ENCODE measurements around the gene COL26A1. TPM values are rescaled to one million over a fixed set of nuclear protein-coding genes. Genes with fewer than 3 reads are reported as not detected.

COL26A1 gene
- total RNA-seq, 2 experiments from 2014 or later, result not detected

DNA sequence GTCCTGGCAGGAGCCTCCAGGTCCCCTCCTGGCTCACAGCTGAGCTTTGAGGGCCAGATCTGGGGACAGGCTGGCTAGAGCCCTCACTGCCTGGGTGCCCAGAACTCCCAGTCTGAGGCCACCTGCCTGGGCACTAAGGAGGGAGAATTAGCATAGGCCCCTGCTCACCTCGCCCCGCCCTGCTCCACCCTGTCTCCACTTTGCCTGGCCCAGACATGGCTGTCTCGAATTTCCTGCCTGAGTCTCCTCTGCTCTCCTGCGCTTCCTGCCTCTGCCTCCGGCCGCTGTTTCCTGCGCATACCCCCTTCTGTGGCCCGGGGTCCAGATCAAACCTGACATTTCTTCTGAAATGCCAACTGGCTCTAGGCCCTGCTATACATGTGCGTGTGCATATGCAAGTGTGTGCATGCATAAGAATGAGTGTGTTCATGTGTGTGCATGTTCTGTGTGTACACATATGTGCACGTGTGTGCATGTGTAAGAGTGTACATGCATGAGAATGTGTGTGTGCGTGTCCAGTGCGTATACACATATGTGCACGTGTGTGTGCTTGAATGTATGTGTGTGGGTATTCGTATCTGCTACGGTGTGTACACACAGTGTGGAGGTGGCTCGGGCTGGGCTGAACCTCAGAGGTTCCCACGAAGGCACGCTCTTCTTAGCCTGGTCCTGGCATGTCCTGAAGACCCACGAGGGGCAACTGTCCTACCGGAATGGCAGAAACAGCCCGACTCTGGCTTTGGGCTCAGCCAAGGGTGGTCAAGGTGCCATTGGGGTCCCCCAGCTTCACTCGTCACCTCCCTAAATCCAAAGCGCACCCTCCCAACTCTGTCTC, 201.5 kb downstream of the COL26A1 start:
- no peaks in the 10 kb centered on the region for H4K20me1 ChIP-seq (ENCODE audit: insufficient read depth, low read length)
- TF ChIP-seq, protein P1, sequence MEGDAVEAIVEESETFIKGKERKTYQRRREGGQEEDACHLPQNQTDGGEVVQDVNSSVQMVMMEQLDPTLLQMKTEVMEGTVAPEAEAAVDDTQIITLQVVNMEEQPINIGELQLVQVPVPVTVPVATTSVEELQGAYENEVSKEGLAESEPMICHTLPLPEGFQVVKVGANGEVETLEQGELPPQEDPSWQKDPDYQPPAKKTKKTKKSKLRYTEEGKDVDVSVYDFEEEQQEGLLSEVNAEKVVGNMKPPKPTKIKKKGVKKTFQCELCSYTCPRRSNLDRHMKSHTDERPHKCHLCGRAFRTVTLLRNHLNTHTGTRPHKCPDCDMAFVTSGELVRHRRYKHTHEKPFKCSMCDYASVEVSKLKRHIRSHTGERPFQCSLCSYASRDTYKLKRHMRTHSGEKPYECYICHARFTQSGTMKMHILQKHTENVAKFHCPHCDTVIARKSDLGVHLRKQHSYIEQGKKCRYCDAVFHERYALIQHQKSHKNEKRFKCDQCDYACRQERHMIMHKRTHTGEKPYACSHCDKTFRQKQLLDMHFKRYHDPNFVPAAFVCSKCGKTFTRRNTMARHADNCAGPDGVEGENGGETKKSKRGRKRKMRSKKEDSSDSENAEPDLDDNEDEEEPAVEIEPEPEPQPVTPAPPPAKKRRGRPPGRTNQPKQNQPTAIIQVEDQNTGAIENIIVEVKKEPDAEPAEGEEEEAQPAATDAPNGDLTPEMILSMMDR (conservative IDR thresholded peaks at IDR 0.05; ENCODE audit: low read length), result no peak
- TF ChIP-seq EZH2phosphoT487 (IDR thresholded peaks at IDR 0.05; ENCODE audit: borderline replicate concordance, low read depth, low read length), result no peak
- ChIA-PET CTCF (ENCODE audit: unreplicated experiment) (no interaction called here), POLR2A (no interaction called here)
- no peaks in the 10 kb centered on the region for H3K36me3 ChIP-seq (ENCODE audit: insufficient read depth, low read length)
- H3K4me3 ChIP-seq (ENCODE audit: low read depth, low read length, poor library complexity, severe bottlenecking), result no peak overlapping the region
- intact Hi-C loops (cut with micrococcal nuclease; ENCODE audit: unreplicated experiment), result no loop called here
- H3K27ac ChIP-seq (ENCODE audit: low read depth, low read length, poor library complexity, severe bottlenecking), result no peak overlapping the region
- DNase-seq (ENCODE audit: low spot score), result no peak
- H3K4me1 ChIP-seq (ENCODE audit: insufficient read depth, low read length, poor library complexity, severe bottlenecking), result no peaks in the 10 kb centered on the region
- H3K4me2 ChIP-seq (ENCODE audit: low read length), result no peak overlapping the region
- H2AFZ ChIP-seq (ENCODE audit: low read length), result no peak overlapping the region
- H3K79me2 ChIP-seq (ENCODE audit: insufficient read depth, low read depth, low read length), result no peaks in the 10 kb centered on the region
- BruUV-seq (replicated peaks), result no TSS peak
- no peaks in the 10 kb centered on the region for H3K9me3 ChIP-seq (ENCODE audit: low read length)
- no peaks in the 10 kb centered on the region for H3K9me2 ChIP-seq (ENCODE audit: insufficient read depth, low read length)

DNA sequence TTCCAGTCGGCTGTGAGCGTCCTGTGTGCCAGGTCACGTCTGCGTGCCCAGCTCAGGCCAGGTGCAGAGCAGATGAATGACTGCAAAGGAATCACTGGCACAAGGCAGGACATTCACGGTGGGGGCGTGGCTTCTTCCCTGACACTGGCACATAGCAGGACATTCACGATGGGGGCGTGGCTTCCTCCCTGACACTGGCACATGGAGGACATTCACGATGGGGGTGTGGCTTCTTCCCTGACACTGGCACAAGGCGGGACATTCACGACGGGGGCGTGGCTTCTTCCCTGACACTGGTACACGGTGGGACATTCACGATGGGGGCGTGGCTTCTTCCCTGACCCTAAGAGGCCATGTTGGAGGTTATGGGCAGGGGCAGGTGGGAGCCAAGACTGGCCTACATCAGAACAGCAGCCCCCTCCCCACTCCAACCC, 202.1 kb downstream of the COL26A1 start:
- H3K79me2 ChIP-seq (ENCODE audit: insufficient read depth, low read depth, low read length), result no peaks in the 10 kb centered on the region
- intact Hi-C loops (cut with micrococcal nuclease; ENCODE audit: unreplicated experiment), result no loop called here
- no peaks in the 10 kb centered on the region for H3K9me3 ChIP-seq (ENCODE audit: low read length)
- TF ChIP-seq, protein P1 (conservative IDR thresholded peaks at IDR 0.05; ENCODE audit: low read length), result no peak
- TF ChIP-seq EZH2phosphoT487 (IDR thresholded peaks at IDR 0.05; ENCODE audit: borderline replicate concordance, low read depth, low read length), result no peak
- H3K36me3 ChIP-seq (ENCODE audit: insufficient read depth, low read length), result no peaks in the 10 kb centered on the region
- H2AFZ ChIP-seq (ENCODE audit: low read length), result no peak overlapping the region
- no peaks in the 10 kb centered on the region for H3K9me2 ChIP-seq (ENCODE audit: insufficient read depth, low read length)
- CTCF ChIA-PET (ENCODE audit: unreplicated experiment), result no interaction called here
- no peak overlapping the region for H3K27ac ChIP-seq (ENCODE audit: low read depth, low read length, poor library complexity, severe bottlenecking)
- DNase-seq (ENCODE audit: low spot score), result no peak
- no peak overlapping the region for H3K4me3 ChIP-seq (ENCODE audit: low read depth, low read length, poor library complexity, severe bottlenecking)
- no peak overlapping the region for H3K4me2 ChIP-seq (ENCODE audit: low read length)
- POLR2A ChIA-PET, result no interaction called here
- no peaks in the 10 kb centered on the region for H3K4me1 ChIP-seq (ENCODE audit: insufficient read depth, low read length, poor library complexity, severe bottlenecking)
- BruUV-seq (replicated peaks), result no TSS peak
- H4K20me1 ChIP-seq (ENCODE audit: insufficient read depth, low read length), result no peaks in the 10 kb centered on the region

DNA sequence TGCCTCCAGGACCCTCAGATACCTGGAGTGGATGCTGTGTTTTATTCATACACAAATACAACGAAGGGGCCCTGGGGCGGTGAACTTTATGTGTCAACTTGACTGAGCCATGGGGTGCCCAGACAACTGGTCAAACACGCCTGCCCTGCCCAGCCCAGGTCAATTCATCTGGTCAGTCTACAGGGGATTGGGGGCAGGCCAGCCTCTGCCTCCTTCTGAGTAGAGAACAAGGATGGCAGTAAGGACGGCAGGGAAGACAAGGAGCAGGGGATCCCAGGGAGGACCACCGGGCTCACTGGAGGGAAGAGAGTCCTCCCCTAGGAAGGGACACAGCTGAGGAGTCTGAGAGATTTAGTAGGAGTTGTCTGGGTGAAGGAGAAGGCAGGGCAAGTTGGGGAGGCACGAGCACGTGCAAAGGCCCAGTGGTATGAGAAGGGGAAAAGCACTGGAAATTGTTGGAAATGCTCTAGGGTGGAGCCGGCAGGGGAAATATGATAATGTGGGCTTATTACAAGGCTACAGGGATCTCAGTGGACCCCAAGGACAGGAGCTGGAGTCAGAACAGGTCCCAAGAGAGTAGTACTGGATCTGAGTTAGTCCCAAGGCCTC, 203.0 kb downstream of the COL26A1 start:
- Histone ChIP-seq H3K9me2 (ENCODE audit: insufficient read depth, low read length) (no peaks in the 10 kb centered on the region), H3K36me3 (ENCODE audit: insufficient read depth, low read length) (no peaks in the 10 kb centered on the region), H3K4me3 (ENCODE audit: low read depth, low read length, poor library complexity, severe bottlenecking) (no peak overlapping the region), H3K4me2 (ENCODE audit: low read length) (no peak overlapping the region), H3K79me2 (ENCODE audit: insufficient read depth, low read depth, low read length) (no peaks in the 10 kb centered on the region), H3K4me1 (ENCODE audit: insufficient read depth, low read length, poor library complexity, severe bottlenecking) (no peaks in the 10 kb centered on the region), H3K9me3 (ENCODE audit: low read length) (no peaks in the 10 kb centered on the region), H3K27ac (ENCODE audit: low read depth, low read length, poor library complexity, severe bottlenecking) (no peak overlapping the region), H2AFZ (ENCODE audit: low read length) (no peak overlapping the region), H4K20me1 (ENCODE audit: insufficient read depth, low read length) (no peaks in the 10 kb centered on the region)
- DNase-seq (ENCODE audit: low spot score), result no peak
- TF ChIP-seq, protein P1 (conservative IDR thresholded peaks at IDR 0.05; ENCODE audit: low read length), result no peak
- no peak for TF ChIP-seq EZH2phosphoT487 (IDR thresholded peaks at IDR 0.05; ENCODE audit: borderline replicate concordance, low read depth, low read length)
- intact Hi-C loops (cut with micrococcal nuclease; ENCODE audit: unreplicated experiment), result no loop called here
- BruUV-seq (replicated peaks), result no TSS peak
- POLR2A ChIA-PET, result interaction anchor here (0.6 kb wide), 1 partner anchor 173 kb away, joined by 3 read pairs; no protein-coding TSS in a partner anchor
- CTCF ChIA-PET (ENCODE audit: unreplicated experiment), result no interaction called here

All from OCI-LY7 (cell line).